PC-3 (cell line): ENCODE results near the gene SIRT2. TPM values are rescaled to one million over a fixed set of nuclear protein-coding genes. Genes with fewer than 3 reads are reported as not detected.

Experiments used
- ATAC-seq: fragments of 200-7000 bp; cut with Tn5 transposase; 2 replicates; pipeline ENCODE4 v1.9.1; 2020; ENCODE audit warnings: mild to moderate bottlenecking, moderate library complexity
- BruUV-seq: library from RNA; stranded (reverse); fragments of 400-500 nt; replicated peaks from 2 replicates; lab custom pipeline; 2021; lab: Mats Ljungman, UMichigan
- CTCF ChIA-PET: fragments of 300-600 bp; sonication (Branson Sonifier 250); formaldehyde crosslinking; loops from one replicate; lab custom pipeline; 2022; ENCODE audit warnings: antibody characterized with exemption; lab: Charles Lee
- POLR2A ChIA-PET: fragments of 300-600 bp; sonication (Branson Sonifier 250); formaldehyde crosslinking; loops from one replicate; lab custom pipeline; 2022; ENCODE audit warnings: antibody characterized with exemption; ENCODE audit not compliant: unreplicated experiment; lab: Charles Lee
- DNase-seq: peaks from one replicate; pipeline ENCODE4 v3.0.0-alpha.2; 2015
- H2AFZ ChIP-seq: fragments of 300-600 bp; sonication (generic); 2 replicates; pipeline ENCODE4 v1.6.0; 2016; ENCODE audit warnings: antibody characterized with exemption, low read length
- H3F3A ChIP-seq: fragments of 300-600 bp; sonication (generic); one replicate; pipeline ENCODE4 v1.6.0; 2017; ENCODE audit warnings: antibody characterized with exemption, low read length, control low read depth, mild to moderate bottlenecking; ENCODE audit not compliant: unreplicated experiment
- H3K27ac ChIP-seq: fragments of 300-600 bp; sonication (generic); 2 replicates; pipeline ENCODE4 v1.5.1; 2016; ENCODE audit warnings: mild to moderate bottlenecking, low read length
- H3K27me3 ChIP-seq: fragments of 300-600 bp; sonication (generic); 2 replicates; pipeline ENCODE4 v1.6.1; 2016; ENCODE audit warnings: low read length, mixed read lengths
- H3K36me3 ChIP-seq: fragments of 300-600 bp; sonication (generic); 2 replicates; pipeline ENCODE4 v1.6.1; 2016; ENCODE audit warnings: low read depth, mixed run types, low read length, mixed read lengths
- H3K4me1 ChIP-seq: fragments of 300-600 bp; sonication (generic); 2 replicates; pipeline ENCODE4 v1.5.1; 2016; ENCODE audit warnings: low read length; ENCODE audit not compliant: insufficient read depth
- H3K4me2 ChIP-seq: fragments of 300-600 bp; sonication (generic); 2 replicates; pipeline ENCODE4 v1.6.0; 2016; ENCODE audit warnings: low read length
- H3K4me3 ChIP-seq: fragments of 300-600 bp; sonication (generic); 2 replicates; pipeline ENCODE4 v1.5.1; 2016; ENCODE audit warnings: mild to moderate bottlenecking, low read length, mixed read lengths
- H3K79me2 ChIP-seq: fragments of 300-600 bp; sonication (generic); 2 replicates; pipeline ENCODE4 v1.6.1; 2017; ENCODE audit warnings: low read length, mixed read lengths
- H3K9ac ChIP-seq: fragments of 300-600 bp; sonication (generic); 2 replicates; pipeline ENCODE4 v1.6.0; 2016; ENCODE audit warnings: mild to moderate bottlenecking, low read length
- H3K9me2 ChIP-seq: fragments of 300-600 bp; sonication (generic); replicated peaks from 2 replicates; pipeline ENCODE4 v1.6.1; 2016; ENCODE audit warnings: mixed run types, low read length, mixed read lengths
- H3K9me3 ChIP-seq: fragments of 300-600 bp; sonication (generic); 2 replicates; pipeline ENCODE4 v1.6.1; 2016; ENCODE audit warnings: low read length, mixed read lengths
- H4K20me1 ChIP-seq: fragments of 300-600 bp; sonication (generic); 2 replicates; pipeline ENCODE4 v1.6.1; 2016; ENCODE audit warnings: low read length, mixed read lengths
- CTCF ChIP-seq: fragments of 300-600 bp; sonication (generic); conservative IDR thresholded peaks from 2 replicates; pipeline ENCODE4 v1.5.1; 2017; ENCODE audit warnings: antibody characterized with exemption, low read depth, mild to moderate bottlenecking, low read length
- EZH2 ChIP-seq: fragments of 300-600 bp; sonication (generic); IDR thresholded peaks from one replicate; pipeline ENCODE4 v1.6.1; 2017; ENCODE audit warnings: antibody characterized with exemption, mild to moderate bottlenecking, low read length; ENCODE audit not compliant: unreplicated experiment
- EZH2phosphoT487 ChIP-seq: fragments of 300-600 bp; sonication (generic); IDR thresholded peaks from 2 replicates; pipeline ENCODE4 v1.6.1; 2018; ENCODE audit warnings: mild to moderate bottlenecking, antibody characterized with exemption, low read length, borderline replicate concordance
- intact Hi-C: fragments of 100-400 bp; cut with micrococcal nuclease; formaldehyde crosslinking; loops from 2 replicates; pipeline ENCODE4 v1.9.0; 2023
- total RNA-seq: library from RNA; depleted of rRNA; stranded (reverse); fragments of >200 nt; gene quantifications from 2 replicates; pipeline ENCODE4 v1.2.3, GENCODE V29; 2014

SIRT2 gene
- total RNA-seq, 1 experiment from 2014 or later: 37.9 TPM

- Histone ChIP-seq H2AFZ (no peak overlapping the region), H4K20me1 (peaks cover 16% of the 10 kb centered on the region; the same call in 1 of the 2 replicates), H3F3A (peaks cover 14% of the 10 kb centered on the region), H3K4me1 (peaks cover 53% of the 10 kb centered on the region), H3K4me2 (no peak overlapping the region), H3K79me2 (peaks cover 45% of the 10 kb centered on the region), H3K9ac (no peak overlapping the region), H3K27ac (peak overlapping the region; percentile 99), H3K9me3 (no peaks in the 10 kb centered on the region), H3K4me3 (no peak overlapping the region), H3K9me2 (no peaks in the 10 kb centered on the region), H3K36me3 (peaks cover 67% of the 10 kb centered on the region), H3K27me3 (no peaks in the 10 kb centered on the region)
- ATAC-seq: no peak
- CTCF ChIA-PET: no interaction called here
- intact Hi-C loops: loop anchor here (5.0 kb wide), 2 partner anchors 108 to 203 kb away; no protein-coding TSS in a partner anchor
- DNase-seq: no peak
- no TSS peak for BruUV-seq
- POLR2A ChIA-PET: interaction anchor here (0.6 kb wide), 1 partner anchor 319 kb away, joined by 10 read pairs; no protein-coding TSS in a partner anchor
- no peak for TF ChIP-seq EZH2phosphoT487
- no peak for TF ChIP-seq CTCF
- TF ChIP-seq EZH2: no peak
Measured at GRCh38 chr19:38839816-38840582, 59.4 kb downstream of the SIRT2 start.

GRCh38 chr19:38838986-38839761 lies 60.2 kb downstream of the SIRT2 start:
- H3K9me2 ChIP-seq: no peaks in the 10 kb centered on the region
- peaks cover 37% of the 10 kb centered on the region for H3K79me2 ChIP-seq
- DNase-seq: no peak
- H3K27ac ChIP-seq: peak overlapping the region; percentile 99
- peaks cover 14% of the 10 kb centered on the region for H3F3A ChIP-seq
- intact Hi-C loops: loop anchor here (5.0 kb wide), 2 partner anchors 107 to 202 kb away; no protein-coding TSS in a partner anchor
- BruUV-seq: no TSS peak
- peaks cover 54% of the 10 kb centered on the region for H3K4me1 ChIP-seq
- no peak overlapping the region for H2AFZ ChIP-seq
- peak overlapping the region; percentile 42 for H3K9ac ChIP-seq
- no peaks in the 10 kb centered on the region for H3K9me3 ChIP-seq
- peaks cover 59% of the 10 kb centered on the region for H3K36me3 ChIP-seq
- ChIA-PET CTCF (interaction anchor here (0.5 to 0.6 kb wide), 3 partner anchors 12 to 112 kb away, joined by 4 to 5 read pairs (median 5); no protein-coding TSS in a partner anchor), POLR2A (interaction anchor here (0.7 kb wide), 1 partner anchor 192 kb away, joined by 3 read pairs; no protein-coding TSS in a partner anchor)
- peak overlapping the region; percentile 17 for H3K4me2 ChIP-seq
- H3K27me3 ChIP-seq: no peaks in the 10 kb centered on the region
- peaks cover 12% of the 10 kb centered on the region; the same call in 1 of the 2 replicates for H4K20me1 ChIP-seq
- ATAC-seq: no peak
- H3K4me3 ChIP-seq: no peak overlapping the region
- TF ChIP-seq CTCF (peak; percentile 20; the same call in 1 of the 2 replicates), EZH2 (no peak), EZH2phosphoT487 (no peak)
